Parathyroid adenoma (tissue), 2 donors: ENCODE measurements around the gene JAG2.

Source experiments
- H2AFZ ChIP-seq: fragments of 300-600 bp; sonication (generic); one replicate; pipeline ENCODE4 v1.7.0; 2017; ENCODE audit warnings: antibody characterized with exemption, mild to moderate bottlenecking
- H3K27ac ChIP-seq: fragments of 300-600 bp; sonication (generic); one replicate; pipeline ENCODE4 v1.7.0; 2017
- H3K27me3 ChIP-seq: fragments of 300-600 bp; sonication (generic); one replicate; pipeline ENCODE4 v1.7.0; 2017; ENCODE audit warnings: low read length; ENCODE audit not compliant: control insufficient read depth, insufficient read depth
- H3K36me3 ChIP-seq: fragments of 300-600 bp; sonication (generic); one replicate; pipeline ENCODE4 v1.7.0; 2017; ENCODE audit warnings: low read length; ENCODE audit not compliant: control insufficient read depth, insufficient read depth
- H3K4me1 ChIP-seq: fragments of 300-600 bp; sonication (generic); one replicate; pipeline ENCODE4 v1.7.0; 2017; ENCODE audit warnings: control low read depth
- H3K4me2 ChIP-seq: fragments of 300-600 bp; sonication (generic); one replicate; pipeline ENCODE4 v1.7.0; 2017; ENCODE audit warnings: low read length
- H3K4me3 ChIP-seq: fragments of 300-600 bp; sonication (generic); one replicate; pipeline ENCODE4 v1.7.0; 2017; ENCODE audit warnings: low read depth, low read length
- H3K79me2 ChIP-seq: fragments of 300-600 bp; sonication (generic); one replicate; pipeline ENCODE4 v1.7.0; 2017; ENCODE audit warnings: control low read depth
- H3K9ac ChIP-seq: fragments of 300-600 bp; sonication (generic); one replicate; pipeline ENCODE4 v1.7.0; 2017; ENCODE audit warnings: mild to moderate bottlenecking
- H3K9me3 ChIP-seq: fragments of 300-600 bp; sonication (generic); one replicate; pipeline ENCODE4 v1.7.0; 2017; ENCODE audit warnings: low read length; ENCODE audit not compliant: control insufficient read depth
- CTCF ChIP-seq: fragments of 300-600 bp; sonication (generic); IDR thresholded peaks from one replicate; pipeline ENCODE4 v1.7.0; 2017; ENCODE audit warnings: antibody characterized with exemption, mild to moderate bottlenecking
- donor health status: primary hyperparathyroidism.

Gene JAG2

GRCh38 chr14:105165761-105166485 lies 2.7 kb downstream of the JAG2 start:
- H3K9ac ChIP-seq = no peak overlapping the region
- H3K9me3 ChIP-seq = no peaks in the 10 kb centered on the region
- no peak overlapping the region for H3K27ac ChIP-seq
- TF ChIP-seq CTCF = no peak
- no peak overlapping the region for H3K4me2 ChIP-seq
- H2AFZ ChIP-seq = no peak overlapping the region
- no peaks in the 10 kb centered on the region for H3K36me3 ChIP-seq
- H3K27me3 ChIP-seq = no peaks in the 10 kb centered on the region
- peaks cover 26% of the 10 kb centered on the region for H3K4me1 ChIP-seq
- H3K4me3 ChIP-seq = no peak overlapping the region
- no peaks in the 10 kb centered on the region for H3K79me2 ChIP-seq

GRCh38 chr14:105165134-105165704 lies 3.4 kb downstream of the JAG2 start:
- Histone ChIP-seq H3K4me3 (no peak overlapping the region), H3K4me2 (no peak overlapping the region), H3K9me3 (no peaks in the 10 kb centered on the region), H3K27ac (no peak overlapping the region), H3K4me1 (peaks cover 19% of the 10 kb centered on the region), H3K36me3 (no peaks in the 10 kb centered on the region), H3K27me3 (no peaks in the 10 kb centered on the region), H3K79me2 (no peaks in the 10 kb centered on the region), H2AFZ (no peak overlapping the region), H3K9ac (no peak overlapping the region)
- no peak for TF ChIP-seq CTCF

GRCh38 chr14:105163040-105163742 lies 5.4 kb downstream of the JAG2 start:
- Histone ChIP-seq H3K36me3 (no peaks in the 10 kb centered on the region), H3K27me3 (no peaks in the 10 kb centered on the region), H3K27ac (no peak overlapping the region), H3K9me3 (no peaks in the 10 kb centered on the region), H3K4me2 (no peak overlapping the region), H2AFZ (no peak overlapping the region), H3K79me2 (no peaks in the 10 kb centered on the region), H3K9ac (no peak overlapping the region), H3K4me3 (no peak overlapping the region), H3K4me1 (peaks cover 17% of the 10 kb centered on the region)
- no peak for TF ChIP-seq CTCF

- Histone ChIP-seq H3K27ac (no peak overlapping the region), H3K79me2 (no peaks in the 10 kb centered on the region), H3K4me1 (peaks cover 17% of the 10 kb centered on the region), H3K27me3 (no peaks in the 10 kb centered on the region), H3K9me3 (no peaks in the 10 kb centered on the region), H3K4me3 (no peak overlapping the region), H3K36me3 (no peaks in the 10 kb centered on the region), H3K9ac (no peak overlapping the region), H3K4me2 (no peak overlapping the region), H2AFZ (no peak overlapping the region)
- no peak for TF ChIP-seq CTCF
These were observed 6.0 kb downstream of the JAG2 start for GRCh38 chr14:105162669-105162979.
